GM23338 (cell line): Measurements from ENCODE around the gene ZIC5. TPM values are rescaled to one million over a fixed set of nuclear protein-coding genes. Genes with fewer than 3 reads are reported as not detected.

ENCODE experiments used
- ATAC-seq: fragments of 200-7000 bp; cut with Tn5 transposase; 3 replicates; pipeline ENCODE4 v1.9.1; 2020
- DNase-seq: peaks from one replicate; pipeline ENCODE4 v3.0.0-alpha.2; 2015; ENCODE audit warnings: low spot score
- H2AFZ ChIP-seq: fragments of 200-600 bp; sonication (generic); 2 replicates; pipeline ENCODE4 v1.8.0; 2016; ENCODE audit warnings: antibody characterized with exemption, mild to moderate bottlenecking, moderate library complexity
- H3F3A ChIP-seq: fragments of 200-600 bp; sonication (generic); replicated peaks from 2 replicates; pipeline ENCODE4 v1.8.0; 2017; ENCODE audit warnings: antibody characterized with exemption, mixed run types, low read depth
- H3K27ac ChIP-seq: fragments of 200-600 bp; sonication (generic); 2 replicates; pipeline ENCODE4 v1.6.1; 2016; ENCODE audit warnings: low read depth
- H3K27me3 ChIP-seq: fragments of 200-600 bp; sonication (generic); 2 replicates; pipeline ENCODE4 v1.8.0; 2016; ENCODE audit warnings: mild to moderate bottlenecking, mixed run types, moderate library complexity; ENCODE audit not compliant: insufficient read depth
- H3K36me3 ChIP-seq: fragments of 200-600 bp; sonication (generic); 2 replicates; pipeline ENCODE4 v1.8.0; 2016; ENCODE audit warnings: mild to moderate bottlenecking; ENCODE audit not compliant: insufficient read depth
- H3K4me1 ChIP-seq: fragments of 200-600 bp; sonication (generic); 2 replicates; pipeline ENCODE4 v1.8.0; 2016; ENCODE audit warnings: mild to moderate bottlenecking, moderate library complexity; ENCODE audit not compliant: insufficient read depth
- H3K4me2 ChIP-seq: fragments of 200-600 bp; sonication (generic); 2 replicates; pipeline ENCODE4 v1.7.1; 2017; ENCODE audit warnings: mixed run types
- H3K4me3 ChIP-seq: fragments of 200-600 bp; sonication (generic); 2 replicates; pipeline ENCODE4 v1.6.1; 2016; ENCODE audit warnings: mixed run types
- H3K79me2 ChIP-seq: fragments of 200-600 bp; sonication (generic); replicated peaks from 2 replicates; pipeline ENCODE4 v1.8.0; 2017; ENCODE audit warnings: mild to moderate bottlenecking; ENCODE audit not compliant: insufficient read depth
- H3K9me2 ChIP-seq: fragments of 200-600 bp; sonication (generic); 2 replicates; pipeline ENCODE4 v1.8.0; 2017; ENCODE audit not compliant: insufficient read depth
- H4K20me1 ChIP-seq: fragments of 200-600 bp; sonication (generic); replicated peaks from 2 replicates; pipeline ENCODE4 v1.8.0; 2017; ENCODE audit warnings: mild to moderate bottlenecking; ENCODE audit not compliant: insufficient read depth
- H3K27ac Mint-ChIP-seq: 2 replicates; pipeline ENCODE4 v1.8.0; 2020; ENCODE audit warnings: inconsistent platforms, mild to moderate bottlenecking, moderate library complexity, mixed read lengths
- H3K27me3 Mint-ChIP-seq: 3 replicates; pipeline ENCODE4 v1.8.0; 2022; ENCODE audit warnings: low read depth, mild to moderate bottlenecking, moderate library complexity, mixed read lengths, inconsistent platforms; ENCODE audit not compliant: insufficient read depth, poor library complexity
- H3K36me3 Mint-ChIP-seq: 3 replicates; pipeline ENCODE4 v1.8.0; 2021; ENCODE audit warnings: low read depth, mild to moderate bottlenecking, inconsistent platforms, moderate library complexity, mixed read lengths
- H3K4me1 Mint-ChIP-seq: 3 replicates; pipeline ENCODE4 v1.8.0; 2020; ENCODE audit warnings: mild to moderate bottlenecking, inconsistent platforms, mixed read lengths
- H3K4me3 Mint-ChIP-seq: 3 replicates; pipeline ENCODE4 v1.8.0; 2021; ENCODE audit warnings: moderate library complexity, mild to moderate bottlenecking, inconsistent platforms, mixed read lengths
- H3K9me3 Mint-ChIP-seq: 3 replicates; pipeline ENCODE4 v1.8.0; 2020; ENCODE audit warnings: moderate library complexity, mild to moderate bottlenecking, inconsistent platforms, mixed read lengths
- CREB1 ChIP-seq: fragments of 250-450 bp; sonication (Bioruptor Pico); IDR thresholded peaks from 2 replicates; pipeline ENCODE4 v1.5.0; 2020; ENCODE audit warnings: low read depth, mild to moderate bottlenecking, moderate library complexity
- EZH2 ChIP-seq: fragments of 200-600 bp; sonication (generic); IDR thresholded peaks from one replicate; pipeline ENCODE4 v1.8.0; 2017; ENCODE audit warnings: antibody characterized with exemption, mild to moderate bottlenecking, low read depth; ENCODE audit not compliant: unreplicated experiment
- EZH2phosphoT487 ChIP-seq: fragments of 200-600 bp; sonication (generic); IDR thresholded peaks from one replicate; pipeline ENCODE4 v1.8.1; 2018; ENCODE audit warnings: antibody characterized with exemption; ENCODE audit not compliant: unreplicated experiment
- JUNB ChIP-seq: IDR thresholded peaks from one replicate; pipeline ENCODE4 v1.6.1; 2016; ENCODE audit warnings: antibody characterized with exemption; ENCODE audit not compliant: unreplicated experiment
- POLR2AphosphoS5 ChIP-seq: IDR thresholded peaks from 2 replicates; pipeline ENCODE4 v1.6.1; 2016; ENCODE audit warnings: antibody characterized with exemption, low read depth
- STAT1 ChIP-seq: IDR thresholded peaks from one replicate; pipeline ENCODE4 v1.6.1; 2016; ENCODE audit warnings: antibody characterized with exemption; ENCODE audit not compliant: unreplicated experiment
- ZNF114 ChIP-seq: fragments of 250-450 bp; sonication (Bioruptor Pico); IDR thresholded peaks from 2 replicates; pipeline ENCODE4 v1.5.0; 2020; ENCODE audit warnings: mild to moderate bottlenecking, moderate library complexity
- ZNF331 ChIP-seq: fragments of 250-450 bp; sonication (Bioruptor Pico); IDR thresholded peaks from 2 replicates; pipeline ENCODE4 v1.5.0; 2020; ENCODE audit warnings: low read depth, mild to moderate bottlenecking, moderate library complexity
- polyA plus RNA-seq: library from polyadenylated mRNA; unstranded; fragments of >200 nt; fragmentation: Nextera tagmentation; extraction: Ambion mirVana; gene quantifications from 2 replicates; pipeline ENCODE4 v1.2.1, GENCODE V29; 2016
- total RNA-seq: library from RNA; depleted of rRNA; stranded (reverse); fragments of >200 nt; shearing (Covaris generic); gene quantifications from 2 replicates; pipeline ENCODE4 v1.2.3, GENCODE V29; 2014
- TF ChIP-seq, protein P1 (sequence below): fragments of 250-450 bp; sonication (Bioruptor Pico); IDR thresholded peaks from 2 replicates; pipeline ENCODE4 v1.5.0; 2020; ENCODE audit warnings: mild to moderate bottlenecking, moderate library complexity
- TF ChIP-seq, protein P2 (sequence below), 2 experiments: fragments of 200-600 bp in 1 of 2; sonication (generic) in 1 of 2; conservative IDR thresholded peaks; 2 replicates each; pipeline versions ENCODE4 v1.5.1 to v1.6.1; 2016 to 2017; ENCODE audit warnings: antibody characterized with exemption in 2 of 2, low read depth in 2 of 2, mild to moderate bottlenecking in 2 of 2, moderate library complexity in 1 of 2
- TF ChIP-seq, protein P3 (sequence below): IDR thresholded peaks from 2 replicates; pipeline ENCODE4 v1.6.1; 2016; ENCODE audit warnings: antibody characterized with exemption

ZIC5 gene
- total and polyA plus RNA-seq, 2 experiments from 2014 or later: 14.1 to 28.0 TPM

DNA sequence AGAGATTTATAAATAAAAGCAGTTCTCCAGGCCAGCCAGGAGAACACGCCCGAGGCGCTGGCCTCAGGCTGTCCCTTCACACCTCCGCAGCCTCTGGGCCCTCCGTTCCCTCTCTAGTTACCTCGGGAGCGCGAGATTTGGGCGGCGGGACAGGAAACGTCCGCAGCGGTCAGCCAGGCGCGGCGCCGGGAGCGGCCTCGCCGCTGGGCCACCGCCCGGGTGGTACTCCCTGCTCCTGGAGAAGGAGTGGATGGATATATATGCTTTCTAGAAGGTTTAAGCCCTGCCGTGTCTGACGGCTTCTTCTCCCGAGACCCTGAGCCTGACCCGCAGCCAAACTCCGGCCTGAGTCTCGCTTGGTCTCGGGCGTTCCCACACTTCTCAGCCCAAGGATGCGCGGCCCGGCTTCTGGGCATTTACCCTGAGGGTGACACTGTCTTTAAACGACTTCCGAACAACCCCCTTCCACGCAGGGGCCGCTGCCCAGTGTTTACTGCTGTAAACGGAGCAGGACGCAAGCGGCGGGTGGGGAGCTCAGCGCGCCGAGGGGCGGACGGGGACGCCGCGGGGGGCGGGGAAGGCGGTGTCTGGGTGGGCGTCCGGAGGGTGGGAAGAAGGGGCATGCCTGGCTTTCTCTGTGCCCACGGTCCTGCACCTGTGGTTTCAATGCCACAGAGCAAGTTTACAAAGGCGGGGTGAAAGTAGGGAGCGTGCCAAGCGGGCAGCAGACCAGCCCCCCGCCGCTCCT is 8.1 kb upstream of the ZIC5 start:
- Histone ChIP-seq H4K20me1 (peaks cover 9% of the 10 kb centered on the region; the same call in 1 of the 2 replicates), H3K27me3 (peaks cover 68% of the 10 kb centered on the region), H3K4me3 (peak overlapping the region; percentile 89), H3K9me2 (no peaks in the 10 kb centered on the region), H3K79me2 (peaks cover 38% of the 10 kb centered on the region), H3K4me2 (peak overlapping the region; percentile 98), H3K27ac (peak overlapping the region; percentile 48; the same call in 1 of the 2 replicates), H3F3A (peaks cover 39% of the 10 kb centered on the region), H3K4me1 (peaks cover 35% of the 10 kb centered on the region), H3K36me3 (no peaks in the 10 kb centered on the region; the same call in 1 of the 2 replicates), H2AFZ (no peak overlapping the region)
- ATAC-seq (peak; percentile 6; the same call in 2 of the 3 replicates), DNase-seq (peak; percentile 87)
- peak; percentile 18 for TF ChIP-seq EZH2
- TF ChIP-seq JUNB: no peak
- TF ChIP-seq POLR2AphosphoS5: peak; percentile 53
- Mint-ChIP-seq H3K27me3 (peaks cover 63% of the 10 kb centered on the region), H3K27ac (peak overlapping the region; percentile 79), H3K36me3 (peaks cover 23% of the 10 kb centered on the region), H3K4me1 (peaks cover 39% of the 10 kb centered on the region), H3K9me3 (peaks cover 21% of the 10 kb centered on the region), H3K4me3 (peak overlapping the region; percentile 74)

DNA sequence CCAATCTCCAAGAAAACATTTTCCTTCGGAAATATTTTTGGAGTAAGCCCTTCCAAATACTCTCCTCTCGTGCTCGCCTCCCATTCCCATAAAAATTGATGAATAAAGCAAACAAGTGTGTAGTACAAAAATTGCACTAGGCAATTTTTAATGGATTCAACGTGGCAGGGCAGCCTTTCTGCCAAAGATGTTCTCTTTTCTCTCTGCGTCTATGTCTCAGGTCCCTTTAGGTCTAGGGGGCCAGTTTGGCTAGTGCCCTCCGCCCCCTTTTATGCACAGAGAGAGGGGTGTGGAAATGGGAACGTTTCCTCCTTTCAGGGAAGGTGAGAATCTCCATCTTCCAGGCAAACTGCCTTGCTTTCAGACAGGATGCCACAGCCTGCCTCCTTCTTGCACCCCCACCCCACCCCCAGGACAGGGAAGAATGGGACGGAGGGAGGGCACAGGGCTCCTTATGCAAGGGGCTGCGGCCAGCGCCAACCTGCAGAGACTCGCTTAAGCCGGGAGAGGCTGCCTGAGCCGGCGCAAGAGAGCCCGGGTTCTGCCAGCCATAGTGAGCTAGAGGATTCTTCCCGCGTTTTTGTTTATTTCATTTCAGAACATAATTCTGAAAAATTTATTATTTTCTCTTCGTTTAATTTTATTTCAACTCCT is 7.4 kb upstream of the ZIC5 start:
- peak overlapping the region; percentile 79 for H3K27ac Mint-ChIP-seq
- H3K27me3 Mint-ChIP-seq: peaks cover 56% of the 10 kb centered on the region
- ATAC-seq (peak; percentile 22), DNase-seq (peak; percentile 91)
- H3K4me1 Mint-ChIP-seq: peaks cover 46% of the 10 kb centered on the region
- Histone ChIP-seq H3K4me2 (peak overlapping the region; percentile 98), H2AFZ (no peak overlapping the region), H3K27ac (0 out of 2 replicates have a peak overlapping the region, but pooled peaks have one; percentile 48), H3K4me1 (peaks cover 37% of the 10 kb centered on the region), H3K27me3 (peaks cover 61% of the 10 kb centered on the region), H3K79me2 (peaks cover 31% of the 10 kb centered on the region), H3K36me3 (no peaks in the 10 kb centered on the region), H4K20me1 (peaks cover 9% of the 10 kb centered on the region; the same call in 1 of the 2 replicates), H3K9me2 (no peaks in the 10 kb centered on the region), H3F3A (peaks cover 32% of the 10 kb centered on the region), H3K4me3 (peak overlapping the region; percentile 89)
- H3K4me3 Mint-ChIP-seq: peak overlapping the region; percentile 74
- H3K36me3 Mint-ChIP-seq: peaks cover 16% of the 10 kb centered on the region
- peaks cover 14% of the 10 kb centered on the region for H3K9me3 Mint-ChIP-seq
- TF ChIP-seq EZH2phosphoT487 (no peak), CREB1 (CRISPR knock-in tag) (no peak), ZNF114 (no peak), EZH2 (peak; percentile 7), JUNB (no peak), STAT1 (no peak), ZNF331 (CRISPR knock-in tag) (no peak)
- TF ChIP-seq, protein P1, sequence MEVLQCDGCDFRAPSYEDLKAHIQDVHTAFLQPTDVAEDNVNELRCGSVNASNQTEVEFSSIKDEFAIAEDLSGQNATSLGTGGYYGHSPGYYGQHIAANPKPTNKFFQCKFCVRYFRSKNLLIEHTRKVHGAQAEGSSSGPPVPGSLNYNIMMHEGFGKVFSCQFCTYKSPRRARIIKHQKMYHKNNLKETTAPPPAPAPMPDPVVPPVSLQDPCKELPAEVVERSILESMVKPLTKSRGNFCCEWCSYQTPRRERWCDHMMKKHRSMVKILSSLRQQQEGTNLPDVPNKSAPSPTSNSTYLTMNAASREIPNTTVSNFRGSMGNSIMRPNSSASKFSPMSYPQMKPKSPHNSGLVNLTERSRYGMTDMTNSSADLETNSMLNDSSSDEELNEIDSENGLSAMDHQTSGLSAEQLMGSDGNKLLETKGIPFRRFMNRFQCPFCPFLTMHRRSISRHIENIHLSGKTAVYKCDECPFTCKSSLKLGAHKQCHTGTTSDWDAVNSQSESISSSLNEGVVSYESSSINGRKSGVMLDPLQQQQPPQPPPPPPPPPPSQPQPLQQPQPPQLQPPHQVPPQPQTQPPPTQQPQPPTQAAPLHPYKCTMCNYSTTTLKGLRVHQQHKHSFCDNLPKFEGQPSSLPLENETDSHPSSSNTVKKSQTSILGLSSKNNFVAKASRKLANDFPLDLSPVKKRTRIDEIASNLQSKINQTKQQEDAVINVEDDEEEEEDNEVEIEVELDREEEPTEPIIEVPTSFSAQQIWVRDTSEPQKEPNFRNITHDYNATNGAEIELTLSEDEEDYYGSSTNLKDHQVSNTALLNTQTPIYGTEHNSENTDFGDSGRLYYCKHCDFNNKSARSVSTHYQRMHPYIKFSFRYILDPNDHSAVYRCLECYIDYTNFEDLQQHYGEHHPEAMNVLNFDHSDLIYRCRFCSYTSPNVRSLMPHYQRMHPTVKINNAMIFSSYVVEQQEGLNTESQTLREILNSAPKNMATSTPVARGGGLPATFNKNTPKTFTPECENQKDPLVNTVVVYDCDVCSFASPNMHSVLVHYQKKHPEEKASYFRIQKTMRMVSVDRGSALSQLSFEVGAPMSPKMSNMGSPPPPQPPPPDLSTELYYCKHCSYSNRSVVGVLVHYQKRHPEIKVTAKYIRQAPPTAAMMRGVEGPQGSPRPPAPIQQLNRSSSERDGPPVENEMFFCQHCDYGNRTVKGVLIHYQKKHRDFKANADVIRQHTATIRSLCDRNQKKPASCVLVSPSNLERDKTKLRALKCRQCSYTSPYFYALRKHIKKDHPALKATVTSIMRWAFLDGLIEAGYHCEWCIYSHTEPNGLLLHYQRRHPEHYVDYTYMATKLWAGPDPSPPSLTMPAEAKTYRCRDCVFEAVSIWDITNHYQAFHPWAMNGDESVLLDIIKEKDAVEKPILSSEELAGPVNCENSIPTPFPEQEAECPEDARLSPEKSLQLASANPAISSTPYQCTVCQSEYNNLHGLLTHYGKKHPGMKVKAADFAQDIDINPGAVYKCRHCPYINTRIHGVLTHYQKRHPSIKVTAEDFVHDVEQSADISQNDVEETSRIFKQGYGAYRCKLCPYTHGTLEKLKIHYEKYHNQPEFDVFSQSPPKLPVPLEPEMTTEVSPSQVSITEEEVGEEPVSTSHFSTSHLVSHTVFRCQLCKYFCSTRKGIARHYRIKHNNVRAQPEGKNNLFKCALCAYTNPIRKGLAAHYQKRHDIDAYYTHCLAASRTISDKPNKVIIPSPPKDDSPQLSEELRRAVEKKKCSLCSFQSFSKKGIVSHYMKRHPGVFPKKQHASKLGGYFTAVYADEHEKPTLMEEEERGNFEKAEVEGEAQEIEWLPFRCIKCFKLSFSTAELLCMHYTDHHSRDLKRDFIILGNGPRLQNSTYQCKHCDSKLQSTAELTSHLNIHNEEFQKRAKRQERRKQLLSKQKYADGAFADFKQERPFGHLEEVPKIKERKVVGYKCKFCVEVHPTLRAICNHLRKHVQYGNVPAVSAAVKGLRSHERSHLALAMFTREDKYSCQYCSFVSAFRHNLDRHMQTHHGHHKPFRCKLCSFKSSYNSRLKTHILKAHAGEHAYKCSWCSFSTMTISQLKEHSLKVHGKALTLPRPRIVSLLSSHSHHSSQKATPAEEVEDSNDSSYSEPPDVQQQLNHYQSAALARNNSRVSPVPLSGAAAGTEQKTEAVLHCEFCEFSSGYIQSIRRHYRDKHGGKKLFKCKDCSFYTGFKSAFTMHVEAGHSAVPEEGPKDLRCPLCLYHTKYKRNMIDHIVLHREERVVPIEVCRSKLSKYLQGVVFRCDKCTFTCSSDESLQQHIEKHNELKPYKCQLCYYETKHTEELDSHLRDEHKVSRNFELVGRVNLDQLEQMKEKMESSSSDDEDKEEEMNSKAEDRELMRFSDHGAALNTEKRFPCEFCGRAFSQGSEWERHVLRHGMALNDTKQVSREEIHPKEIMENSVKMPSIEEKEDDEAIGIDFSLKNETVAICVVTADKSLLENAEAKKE (CRISPR knock-in tag): no peak
- TF ChIP-seq, protein P2, sequence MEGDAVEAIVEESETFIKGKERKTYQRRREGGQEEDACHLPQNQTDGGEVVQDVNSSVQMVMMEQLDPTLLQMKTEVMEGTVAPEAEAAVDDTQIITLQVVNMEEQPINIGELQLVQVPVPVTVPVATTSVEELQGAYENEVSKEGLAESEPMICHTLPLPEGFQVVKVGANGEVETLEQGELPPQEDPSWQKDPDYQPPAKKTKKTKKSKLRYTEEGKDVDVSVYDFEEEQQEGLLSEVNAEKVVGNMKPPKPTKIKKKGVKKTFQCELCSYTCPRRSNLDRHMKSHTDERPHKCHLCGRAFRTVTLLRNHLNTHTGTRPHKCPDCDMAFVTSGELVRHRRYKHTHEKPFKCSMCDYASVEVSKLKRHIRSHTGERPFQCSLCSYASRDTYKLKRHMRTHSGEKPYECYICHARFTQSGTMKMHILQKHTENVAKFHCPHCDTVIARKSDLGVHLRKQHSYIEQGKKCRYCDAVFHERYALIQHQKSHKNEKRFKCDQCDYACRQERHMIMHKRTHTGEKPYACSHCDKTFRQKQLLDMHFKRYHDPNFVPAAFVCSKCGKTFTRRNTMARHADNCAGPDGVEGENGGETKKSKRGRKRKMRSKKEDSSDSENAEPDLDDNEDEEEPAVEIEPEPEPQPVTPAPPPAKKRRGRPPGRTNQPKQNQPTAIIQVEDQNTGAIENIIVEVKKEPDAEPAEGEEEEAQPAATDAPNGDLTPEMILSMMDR (conservative IDR thresholded peaks at IDR 0.05; ENCODE audit: low read depth in 2 of 2): no peak
- TF ChIP-seq, protein P3, sequence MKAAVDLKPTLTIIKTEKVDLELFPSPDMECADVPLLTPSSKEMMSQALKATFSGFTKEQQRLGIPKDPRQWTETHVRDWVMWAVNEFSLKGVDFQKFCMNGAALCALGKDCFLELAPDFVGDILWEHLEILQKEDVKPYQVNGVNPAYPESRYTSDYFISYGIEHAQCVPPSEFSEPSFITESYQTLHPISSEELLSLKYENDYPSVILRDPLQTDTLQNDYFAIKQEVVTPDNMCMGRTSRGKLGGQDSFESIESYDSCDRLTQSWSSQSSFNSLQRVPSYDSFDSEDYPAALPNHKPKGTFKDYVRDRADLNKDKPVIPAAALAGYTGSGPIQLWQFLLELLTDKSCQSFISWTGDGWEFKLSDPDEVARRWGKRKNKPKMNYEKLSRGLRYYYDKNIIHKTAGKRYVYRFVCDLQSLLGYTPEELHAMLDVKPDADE: peak; percentile 47; the same call in 1 of the 2 replicates
